ENCODE data around the gene ADRA1B.
"Not testable (repeated sequence)": the region's sequence is repeated elsewhere in the genome, so short reads cannot be mapped to it uniquely, and the experiment has no call there.

The ADRA1B gene

GRCh38 chr5:159971931-159972461, 55.7 kb downstream of the ADRA1B start:
- no peak for DNase-seq

- no peak for DNase-seq
Observed at GRCh38 chr5:159972538-159973362, 56.5 kb downstream of the ADRA1B start.

GRCh38 chr5:159975462-159976019, 59.3 kb downstream of the ADRA1B start:
- DNase-seq = no peak

- DNase-seq = no peak
Observed at GRCh38 chr5:159976921-159977320, 60.6 kb downstream of the ADRA1B start.

- no peak for DNase-seq
Observed at GRCh38 chr5:159978358-159978757, 62.1 kb downstream of the ADRA1B start.

GRCh38 chr5:159982421-159983173, 66.3 kb downstream of the ADRA1B start:
- no peak for DNase-seq

GRCh38 chr5:159987031-159987674, 70.9 kb downstream of the ADRA1B start:
- peak; percentile 79 for DNase-seq

GRCh38 chr5:159990506-159990905, 74.2 kb downstream of the ADRA1B start:
- DNase-seq = no peak

GRCh38 chr5:159992566-159992965, 76.3 kb downstream of the ADRA1B start:
- no peak for DNase-seq

GRCh38 chr5:159993194-159993593, 76.9 kb downstream of the ADRA1B start:
- no peak for DNase-seq

- DNase-seq = no peak
Observed at GRCh38 chr5:159995907-159996306, 79.6 kb downstream of the ADRA1B start.

- no peak for DNase-seq
Observed at GRCh38 chr5:160001457-160001856, 85.2 kb downstream of the ADRA1B start.

GRCh38 chr5:160007514-160007913, 91.2 kb downstream of the ADRA1B start:
- no peak for DNase-seq

- not testable (repeated sequence) for DNase-seq
Observed at GRCh38 chr5:160008529-160008876, 92.2 kb downstream of the ADRA1B start.

- peak; percentile 95 for DNase-seq
Observed at GRCh38 chr5:160008877-160009590, 92.8 kb downstream of the ADRA1B start, which contains the start of gene TTC1. Gene TTC1, plus strand, starts transcription at chr5:160009139. Its CDS starts 1,390 bp downstream, at chr5:160010529.

- DNase-seq = no peak
Observed at GRCh38 chr5:160009591-160009989, 93.3 kb downstream of the ADRA1B start.

- DNase-seq = no peak
Observed at GRCh38 chr5:160011471-160011870, 95.2 kb downstream of the ADRA1B start.

GRCh38 chr5:160014197-160014596, 97.9 kb downstream of the ADRA1B start:
- not testable (repeated sequence) for DNase-seq

- DNase-seq = no peak
Observed at GRCh38 chr5:160018945-160019625, 102.8 kb downstream of the ADRA1B start.

GRCh38 chr5:160020266-160020770, 104.0 kb downstream of the ADRA1B start:
- no peak for DNase-seq

- DNase-seq = no peak
Observed at GRCh38 chr5:160020964-160021363, 104.7 kb downstream of the ADRA1B start.

Measured in stimulated activated CD4-positive, alpha-beta T cell treated with anti-CD3 and anti-CD28 coated beads, Interleukin-4, amount 100 ng/mL, for 24 hours (primary cell).